Nephron progenitor cell (in vitro differentiated cells): ENCODE measurements around the gene SMAP2.

Source experiments
- DNase-seq: peaks from one replicate; pipeline ENCODE4 v3.0.0; 2021
- H3K27ac Mint-ChIP-seq: 2 replicates; pipeline ENCODE4 v1.8.0; 2021; ENCODE audit warnings: mild to moderate bottlenecking, moderate library complexity, mixed read lengths
- H3K27me3 Mint-ChIP-seq: 2 replicates; pipeline ENCODE4 v1.8.0; 2021; ENCODE audit warnings: mild to moderate bottlenecking, low read depth, mixed read lengths; ENCODE audit not compliant: poor library complexity
- H3K36me3 Mint-ChIP-seq: 2 replicates; pipeline ENCODE4 v1.8.0; 2021; ENCODE audit warnings: low read depth, mixed read lengths
- H3K4me1 Mint-ChIP-seq: 2 replicates; pipeline ENCODE4 v1.8.0; 2021; ENCODE audit warnings: mixed read lengths
- H3K4me3 Mint-ChIP-seq: 2 replicates; pipeline ENCODE4 v1.8.0; 2021; ENCODE audit warnings: mild to moderate bottlenecking, moderate library complexity, mixed read lengths
- H3K9me3 Mint-ChIP-seq: 2 replicates; pipeline ENCODE4 v1.8.0; 2021; ENCODE audit warnings: mild to moderate bottlenecking, moderate library complexity, mixed read lengths
- CTCF ChIP-seq: fragments of 200-600 bp; sonication (generic); IDR thresholded peaks from 2 replicates; pipeline ENCODE4 v1.5.0; 2021; ENCODE audit warnings: antibody characterized with exemption

Gene SMAP2

DNA sequence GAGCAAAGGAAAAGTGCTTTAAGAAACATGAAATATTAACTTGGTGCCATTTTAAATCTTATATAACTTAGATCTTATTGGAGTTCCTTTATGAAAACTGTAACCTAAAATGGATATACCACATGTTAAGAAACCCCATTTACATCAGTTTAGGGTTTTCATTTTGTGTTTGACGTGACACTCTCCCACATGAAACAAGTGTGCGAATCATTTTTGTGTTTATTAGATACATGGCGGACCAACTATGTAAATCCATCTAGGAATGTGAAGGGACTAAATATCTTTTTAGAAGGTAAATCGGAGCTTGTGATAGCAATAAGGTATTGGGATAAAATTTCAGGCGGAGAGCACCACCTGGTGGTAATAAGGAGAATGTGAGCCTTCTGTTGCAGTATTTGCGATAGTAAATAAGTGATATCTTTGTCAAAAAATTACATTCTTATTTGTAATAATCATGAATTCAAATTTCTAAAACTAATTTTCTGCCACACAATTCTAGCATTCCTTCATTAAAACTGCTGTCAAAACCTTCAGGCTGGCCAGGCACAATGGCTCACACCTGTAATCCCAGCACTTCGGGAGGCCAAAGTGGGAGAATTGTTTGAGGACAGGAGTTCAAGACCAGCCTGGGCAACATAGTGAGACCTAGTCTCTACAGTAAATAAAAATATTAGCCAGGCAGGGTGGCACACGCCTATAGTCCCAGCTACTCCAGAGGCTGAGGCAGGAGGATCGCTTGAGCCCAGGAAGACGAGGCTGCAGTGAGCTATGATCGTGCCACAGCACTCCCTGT, 31.3 kb downstream of the SMAP2 start:
- Mint-ChIP-seq H3K9me3 (no peaks in the 10 kb centered on the region), H3K27ac (no peak overlapping the region), H3K27me3 (no peaks in the 10 kb centered on the region), H3K4me1 (no peaks in the 10 kb centered on the region), H3K36me3 (no peaks in the 10 kb centered on the region), H3K4me3 (no peak overlapping the region)
- DNase-seq = peak; percentile 27
- TF ChIP-seq CTCF = peak; percentile 89

- H3K36me3 Mint-ChIP-seq = no peaks in the 10 kb centered on the region
- H3K27me3 Mint-ChIP-seq = no peaks in the 10 kb centered on the region
- DNase-seq = no peak
- no peaks in the 10 kb centered on the region for H3K9me3 Mint-ChIP-seq
- H3K4me3 Mint-ChIP-seq = no peak overlapping the region
- TF ChIP-seq CTCF = no peak
- H3K4me1 Mint-ChIP-seq = no peaks in the 10 kb centered on the region
- H3K27ac Mint-ChIP-seq = no peak overlapping the region
Observed at GRCh38 chr1:40405812-40406211, 32.3 kb downstream of the SMAP2 start.

GRCh38 chr1:40407453-40407852, 33.9 kb downstream of the SMAP2 start:
- no peak for TF ChIP-seq CTCF
- no peaks in the 10 kb centered on the region for H3K27me3 Mint-ChIP-seq
- no peak overlapping the region for H3K4me3 Mint-ChIP-seq
- DNase-seq = no peak
- H3K4me1 Mint-ChIP-seq = no peaks in the 10 kb centered on the region
- H3K9me3 Mint-ChIP-seq = no peaks in the 10 kb centered on the region
- no peak overlapping the region for H3K27ac Mint-ChIP-seq
- no peaks in the 10 kb centered on the region for H3K36me3 Mint-ChIP-seq

DNA sequence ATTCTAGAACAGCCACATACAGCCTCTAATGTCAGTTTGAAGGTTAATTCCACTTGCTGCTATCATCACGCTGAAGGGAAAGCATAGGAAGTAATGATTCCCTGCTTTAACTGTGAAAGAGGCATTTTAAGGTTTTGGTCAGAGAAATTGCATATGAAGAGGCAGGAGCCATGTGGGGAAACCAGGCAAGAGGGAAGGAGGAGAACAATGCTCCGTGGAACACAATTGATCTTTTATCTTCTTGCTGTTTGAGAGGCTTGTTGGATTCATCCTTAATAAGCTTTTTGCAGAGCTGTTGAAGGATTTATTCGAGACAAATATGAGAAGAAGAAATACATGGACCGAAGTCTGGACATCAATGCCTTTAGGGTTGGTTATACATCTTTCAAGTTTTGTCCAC, 35.9 kb downstream of the SMAP2 start:
- H3K36me3 Mint-ChIP-seq = no peaks in the 10 kb centered on the region
- H3K27me3 Mint-ChIP-seq = no peaks in the 10 kb centered on the region
- no peaks in the 10 kb centered on the region for H3K9me3 Mint-ChIP-seq
- H3K27ac Mint-ChIP-seq = no peak overlapping the region
- no peaks in the 10 kb centered on the region for H3K4me1 Mint-ChIP-seq
- TF ChIP-seq CTCF = no peak
- no peak for DNase-seq
- H3K4me3 Mint-ChIP-seq = no peak overlapping the region

DNA sequence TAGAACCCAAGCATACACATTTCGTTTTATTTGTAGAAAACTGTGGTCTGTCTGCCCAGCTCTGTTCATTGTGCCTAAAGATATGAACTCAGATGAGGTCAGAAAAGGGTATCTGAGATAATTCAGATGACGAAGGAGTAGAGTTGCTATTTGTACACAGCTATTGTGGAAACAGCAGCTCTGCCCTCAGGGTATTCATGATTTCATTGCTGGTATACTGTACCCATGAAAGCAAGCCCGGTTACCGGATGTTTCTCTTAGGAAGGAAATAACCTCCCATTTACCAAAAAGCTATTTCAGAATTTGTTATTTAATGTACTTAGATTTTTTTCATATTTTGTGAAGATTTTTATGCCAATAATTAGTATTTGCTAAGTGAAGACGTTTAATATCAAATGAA, 37.8 kb downstream of the SMAP2 start:
- DNase-seq = no peak
- TF ChIP-seq CTCF = no peak
- H3K27ac Mint-ChIP-seq = no peak overlapping the region
- no peaks in the 10 kb centered on the region for H3K4me1 Mint-ChIP-seq
- no peaks in the 10 kb centered on the region for H3K9me3 Mint-ChIP-seq
- no peak overlapping the region for H3K4me3 Mint-ChIP-seq
- peaks cover 11% of the 10 kb centered on the region for H3K36me3 Mint-ChIP-seq
- H3K27me3 Mint-ChIP-seq = no peaks in the 10 kb centered on the region

DNA sequence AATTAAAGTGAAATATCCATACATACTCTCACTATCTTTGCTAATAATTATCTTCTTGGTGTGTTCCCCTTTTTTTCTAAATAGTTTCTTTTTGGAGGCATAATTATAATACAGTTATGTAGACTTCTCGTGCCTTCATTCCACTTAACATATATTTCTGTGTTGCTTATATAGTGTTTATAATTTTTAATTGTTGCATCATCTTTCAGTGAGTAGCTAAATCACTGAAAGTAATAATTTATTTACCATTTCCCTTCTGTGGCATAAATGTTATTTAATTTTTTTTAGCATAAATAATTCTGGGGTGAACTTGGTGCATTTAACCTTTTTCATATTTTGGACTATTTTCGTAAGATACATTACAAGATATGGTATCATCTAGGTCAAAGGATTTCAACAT, 38.3 kb downstream of the SMAP2 start:
- Mint-ChIP-seq H3K4me1 (no peaks in the 10 kb centered on the region), H3K36me3 (peaks cover 14% of the 10 kb centered on the region), H3K27ac (no peak overlapping the region), H3K9me3 (no peaks in the 10 kb centered on the region), H3K27me3 (no peaks in the 10 kb centered on the region), H3K4me3 (no peak overlapping the region)
- TF ChIP-seq CTCF = no peak
- no peak for DNase-seq
